Measurements from ENCODE around the gene CCDC51. TPM values are rescaled to one million over a fixed set of nuclear protein-coding genes. Genes with fewer than 3 reads are reported as not detected.

The CCDC51 gene
- total and polyA plus RNA-seq, 9 of the 15 experiments (the other 6 are each of a cell fraction or from before 2014, with no cell fraction given): 6.5 to 18.6 (median 15.7) TPM

- peak; percentile 43; the same call in 1 of the 2 replicates for TF ChIP-seq ZNF592 (IDR thresholded peaks at IDR 0.05)
- peak; percentile 72 for TF ChIP-seq RBBP5 (IDR thresholded peaks at IDR 0.05; ENCODE audit: borderline replicate concordance, insufficient read depth, low read length, poor library complexity, severe bottlenecking)
- TF ChIP-seq ASH1L (IDR thresholded peaks at IDR 0.05; ENCODE audit: borderline replicate concordance, low read depth, partially characterized antibody): peak; percentile 43
- no peak for TF ChIP-seq IRF2 (CRISPR knock-in tag; IDR thresholded peaks at IDR 0.05)
- TF ChIP-seq ZKSCAN8 (CRISPR knock-in tag; IDR thresholded peaks at IDR 0.05): no peak
- TF ChIP-seq HMG20A (CRISPR knock-in tag; conservative IDR thresholded peaks at IDR 0.05): no peak
- peak in 1 of 2 experiments; percentile 55; a peak in 2 of 4 replicates for TF ChIP-seq HDAC1 (IDR thresholded peaks at IDR 0.05)
- TF ChIP-seq ZBTB2 (IDR thresholded peaks at IDR 0.05): no peak
- TF ChIP-seq ZNF785 (CRISPR knock-in tag; IDR thresholded peaks at IDR 0.05): no peak
- peak; percentile 98 for TF ChIP-seq NR2C1 (IDR thresholded peaks at IDR 0.05)
- peak; percentile 99 for TF ChIP-seq NR2C1 (tag; IDR thresholded peaks at IDR 0.05)
- no peak for TF ChIP-seq MEF2D (tag; conservative IDR thresholded peaks at IDR 0.05; ENCODE audit: low read depth)
- TF ChIP-seq SMARCE1 (IDR thresholded peaks at IDR 0.05): no peak
- no peak for TF ChIP-seq AFF1 (IDR thresholded peaks at IDR 0.05; ENCODE audit: low read depth in 1 of 2, partially characterized antibody in 2 of 2)
- no peak for TF ChIP-seq THAP7 (CRISPR knock-in tag; IDR thresholded peaks at IDR 0.05)
Measured at GRCh38 chr3:48439820-48440589, at the start of gene CCDC51, which contains the start of gene TMA7 (continued).

All from K562 (cell line).